CD4-positive, alpha-beta T cell treated with Interferon gamma for 1 hour (primary cell): ENCODE measurements around the gene DMRTB1.

Source experiments
- DNase-seq: peaks from one replicate; pipeline ENCODE4 v3.0.0-alpha.2; 2020

DMRTB1 gene

DNA sequence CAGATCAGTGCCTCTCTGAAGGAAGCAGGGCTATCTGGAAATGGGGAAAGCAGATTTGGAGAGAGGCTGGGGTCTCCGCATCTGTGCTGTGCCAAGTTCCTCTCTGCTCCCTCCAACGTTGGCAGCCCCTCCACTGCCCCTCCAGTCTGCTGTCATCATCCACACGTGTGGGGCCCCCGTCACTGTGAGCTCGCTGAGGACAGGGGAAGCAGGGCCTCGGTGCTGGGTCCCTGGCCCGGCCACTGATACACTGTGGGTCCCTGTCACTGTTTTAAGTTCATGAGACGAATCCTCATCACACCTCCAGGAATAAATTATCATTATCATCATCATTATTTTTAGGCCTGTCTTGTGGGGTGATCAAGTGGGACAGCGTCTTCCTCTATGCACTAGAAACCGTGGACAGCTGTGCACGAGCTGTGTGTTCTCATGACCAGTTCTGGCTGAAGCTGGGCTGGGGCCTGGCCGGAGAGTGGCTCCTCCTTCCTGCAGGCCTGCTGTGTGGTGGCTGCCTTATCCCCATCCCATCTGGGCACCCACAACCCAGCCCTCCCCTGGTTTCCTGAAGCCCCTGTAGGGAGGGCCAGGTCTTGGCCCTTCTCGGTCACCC is 52.2 kb downstream of the DMRTB1 start:
- no peak for DNase-seq

DNA sequence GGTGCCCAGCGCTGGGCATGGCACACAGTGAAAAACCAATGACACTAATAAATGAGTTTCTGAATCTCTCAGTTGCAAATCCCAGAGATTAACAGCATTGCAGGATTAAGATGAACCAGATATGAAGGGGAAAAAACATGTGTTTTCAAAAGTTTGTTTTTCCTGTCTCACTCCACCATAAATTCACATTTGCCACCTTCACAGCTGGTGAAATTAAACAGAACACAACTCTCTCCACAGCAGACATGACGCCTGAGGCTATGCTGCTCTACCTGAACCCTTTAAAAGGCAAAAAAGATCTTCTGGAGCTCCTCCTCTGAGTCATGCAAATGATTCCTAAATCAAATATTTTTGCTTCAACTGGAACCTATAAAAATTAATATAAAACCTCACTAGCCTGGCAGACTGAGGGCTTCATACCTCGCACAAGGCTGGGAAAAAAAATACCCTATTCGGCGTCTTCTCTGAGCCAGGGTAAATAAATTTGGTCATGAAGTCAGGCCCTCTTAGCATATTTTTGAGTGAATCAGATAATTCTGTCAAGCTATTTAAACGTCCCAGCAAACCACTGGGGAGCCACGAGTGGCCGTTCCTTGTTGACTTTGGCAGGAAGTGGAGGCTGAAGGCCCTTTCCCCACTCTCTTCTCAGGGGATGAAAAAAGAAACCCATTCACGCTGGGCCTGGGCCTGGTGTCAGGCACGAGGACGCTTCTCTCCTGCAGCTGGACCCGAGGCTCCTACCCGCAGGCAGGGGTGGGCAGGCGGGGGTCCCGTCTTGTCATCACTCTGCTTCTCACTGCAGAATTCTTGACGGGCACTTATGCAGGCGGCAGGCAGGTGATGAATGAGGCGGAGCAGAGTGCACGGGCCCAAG is 53.0 kb downstream of the DMRTB1 start:
- DNase-seq = no peak

DNA sequence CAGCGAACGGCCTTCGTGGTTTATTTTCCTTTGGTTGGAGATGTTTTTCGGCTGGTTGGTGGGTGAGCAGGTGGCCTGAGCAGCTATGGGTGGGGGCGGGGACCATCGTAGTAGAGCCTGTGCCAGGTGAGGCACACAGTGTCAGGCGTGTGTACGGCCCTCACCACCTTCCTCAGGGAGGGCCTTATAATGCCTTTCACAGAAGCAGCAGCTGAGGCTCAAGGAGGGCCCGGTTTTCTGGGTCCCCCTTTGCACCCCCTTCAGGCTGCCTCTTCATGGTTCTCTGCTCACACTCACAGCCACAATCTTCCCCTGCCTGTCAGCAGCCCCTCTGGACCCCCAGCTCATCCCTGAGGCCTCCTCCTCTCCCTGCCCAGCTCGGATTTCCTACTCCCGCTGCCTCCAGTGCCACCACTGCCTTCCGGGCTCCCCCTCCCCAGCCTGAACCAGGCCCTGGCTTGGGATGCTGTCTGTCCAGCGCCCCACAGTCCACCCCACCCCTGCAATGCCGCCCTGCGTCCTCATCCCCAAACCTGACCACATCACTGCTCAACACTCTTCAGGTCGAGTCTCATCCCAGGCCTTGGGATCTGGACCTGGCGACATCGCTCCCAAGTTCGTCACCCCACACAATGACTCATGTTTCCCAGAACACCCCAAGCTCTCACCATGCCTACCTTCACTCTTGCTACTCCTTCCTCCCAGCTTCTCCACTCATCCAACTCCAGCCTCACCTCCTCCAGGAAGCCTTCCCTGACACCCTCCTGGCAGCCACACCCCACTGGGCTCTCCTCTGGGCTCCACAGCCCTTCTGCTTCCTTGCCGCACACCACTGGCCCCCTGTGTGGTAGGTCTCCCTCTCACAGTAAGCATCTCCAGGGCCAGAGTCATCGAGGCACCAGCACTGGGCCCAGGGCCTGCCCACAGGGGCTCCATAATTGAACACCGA is 53.9 kb downstream of the DMRTB1 start:
- no peak for DNase-seq

DNA sequence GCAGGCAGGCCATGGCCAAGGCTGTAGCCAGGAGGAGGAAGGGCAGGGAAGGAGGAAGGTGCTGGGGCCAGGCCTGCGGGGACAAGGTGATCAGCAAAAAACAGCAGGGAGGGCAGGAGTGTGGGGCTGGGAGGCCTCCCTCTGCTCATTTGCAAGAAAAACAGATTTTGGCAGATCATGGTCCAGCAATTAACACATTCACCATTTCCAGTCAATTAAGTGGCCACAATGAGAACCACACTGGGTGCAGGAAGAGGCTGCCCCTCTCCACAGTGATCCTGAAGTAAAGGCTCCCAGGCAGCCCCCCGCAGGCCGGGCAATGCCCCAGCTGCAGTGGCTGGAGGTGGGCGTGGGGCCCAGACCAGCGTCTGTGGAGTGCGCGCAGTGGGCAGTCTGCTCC is 54.6 kb downstream of the DMRTB1 start:
- DNase-seq = no peak

DNA sequence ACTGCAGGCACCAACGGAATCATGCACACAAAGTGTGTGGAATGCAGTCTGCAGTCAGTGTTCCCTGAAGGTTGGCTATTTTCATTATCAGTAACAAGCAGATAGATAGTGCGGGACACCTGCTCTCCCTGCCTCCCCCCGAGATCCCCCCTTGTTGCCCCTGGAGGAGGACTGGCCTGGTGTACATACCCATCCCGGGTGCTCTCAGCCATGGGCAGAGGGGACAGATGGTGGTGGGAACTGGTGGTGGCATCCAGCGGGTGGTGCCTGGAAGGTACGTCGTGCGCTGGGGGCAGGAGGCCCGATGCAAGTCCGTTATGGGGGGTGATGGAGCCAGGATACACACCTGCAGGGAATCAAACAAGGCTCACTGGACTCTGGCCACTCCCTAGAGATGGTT is 55.2 kb downstream of the DMRTB1 start:
- no peak for DNase-seq

DNA sequence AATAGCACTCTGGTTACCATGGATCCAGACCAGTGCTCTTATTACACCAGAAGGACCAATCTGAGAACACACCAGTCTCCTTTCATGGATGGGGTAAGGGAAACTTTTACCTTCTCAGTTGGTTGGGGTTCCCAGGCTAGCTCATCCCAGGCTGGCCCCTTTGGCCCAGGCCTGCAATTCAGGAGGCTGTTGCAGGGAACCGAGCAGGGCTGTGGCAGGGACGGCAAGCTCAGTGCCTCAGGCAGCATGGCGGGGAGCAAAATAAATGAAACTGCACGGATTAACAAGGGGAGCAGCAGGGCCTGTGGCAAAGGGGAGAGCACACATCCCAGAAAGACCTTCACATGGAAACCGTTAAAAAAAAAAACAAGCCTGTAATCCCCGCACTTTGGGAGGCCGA is 57.0 kb downstream of the DMRTB1 start:
- DNase-seq = no peak
